Naive B cell (primary cell): ENCODE measurements around the gene LONP2. TPM values are rescaled to one million over a fixed set of nuclear protein-coding genes. Genes with fewer than 3 reads are reported as not detected.
A peak's percentile ranks its signal among the peaks of the same experiment; 100 is the strongest.

Source experiments
- ATAC-seq, 2 donors: fragments of 150-1000 bp; cut with Tn5 transposase; 2 replicates each; pipeline ENCODE4 v1.10.0; 2021; ENCODE audit warnings: low read depth in 2 of 2, mild to moderate bottlenecking in 2 of 2, moderate library complexity in 2 of 2
- DNase-seq: peaks from one replicate; pipeline ENCODE4 v3.0.0; 2022
- H3K27ac Mint-ChIP-seq, 6 donors: one replicate each; pipeline ENCODE4 v1.8.0; 2020 to 2022; ENCODE audit warnings: mild to moderate bottlenecking in 6 of 6, mixed read lengths in 6 of 6, moderate library complexity in 5 of 6, inconsistent platforms in 2 of 6
- H3K27me3 Mint-ChIP-seq, 3 donors: one replicate each; pipeline ENCODE4 v1.8.0; 2021 to 2022; ENCODE audit warnings: mixed read lengths in 3 of 3, mild to moderate bottlenecking in 1 of 3
- H3K36me3 Mint-ChIP-seq, 2 donors: one replicate each; pipeline ENCODE4 v1.8.0; 2020 to 2022; ENCODE audit warnings: mixed read lengths in 2 of 2, inconsistent platforms in 1 of 2, mild to moderate bottlenecking in 1 of 2
- H3K4me1 Mint-ChIP-seq, 3 donors: one replicate each; pipeline ENCODE4 v1.8.0; 2020 to 2022; ENCODE audit warnings: mixed read lengths in 3 of 3, inconsistent platforms in 1 of 3, mild to moderate bottlenecking in 1 of 3, moderate library complexity in 1 of 3
- H3K4me3 Mint-ChIP-seq, 8 donors: one replicate each; pipeline ENCODE4 v1.8.0; 2020 to 2022; ENCODE audit warnings: mild to moderate bottlenecking in 8 of 8, mixed read lengths in 8 of 8, moderate library complexity in 8 of 8, inconsistent platforms in 2 of 8
- H3K9me3 Mint-ChIP-seq, 7 donors: one replicate each; pipeline ENCODE4 v1.8.0; 2020 to 2022; ENCODE audit warnings: mixed read lengths in 7 of 7, mild to moderate bottlenecking in 5 of 7, inconsistent platforms in 2 of 7, moderate library complexity in 1 of 7
- polyA plus RNA-seq, 6 donors: library from polyadenylated mRNA; unstranded; fragments of 300-500 nt; fragmentation: Illumina TruSeq; gene quantifications; one replicate each; pipeline ENCODE4 v1.2.3, GENCODE V29; 2021; ENCODE audit warnings: low read depth in 6 of 6

Gene LONP2
- polyA plus RNA-seq, 6 donors from 2014 or later, result 32.1 to 38.9 (median 34.8) TPM

DNA sequence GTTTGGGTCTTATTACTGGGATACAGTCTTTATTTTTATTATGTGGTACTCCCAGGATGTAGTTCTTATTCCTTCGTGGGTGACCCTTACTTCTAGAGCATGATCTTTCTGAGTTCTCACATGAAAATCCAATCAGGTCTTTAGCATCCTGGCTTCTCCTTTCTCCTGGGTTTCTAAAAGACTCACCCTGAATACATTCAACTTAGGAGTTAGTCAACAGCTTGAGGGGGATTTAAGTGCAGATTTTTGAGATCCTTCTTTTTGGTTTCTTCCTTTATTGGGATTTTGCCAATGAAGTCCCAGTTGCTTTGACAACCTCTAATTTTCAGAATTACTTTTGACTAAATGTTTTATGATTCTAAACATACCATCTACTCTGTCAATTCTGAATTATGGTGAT lies 72.9 kb downstream of the LONP2 start:
- H3K4me3 Mint-ChIP-seq, result no peak overlapping the region

DNA sequence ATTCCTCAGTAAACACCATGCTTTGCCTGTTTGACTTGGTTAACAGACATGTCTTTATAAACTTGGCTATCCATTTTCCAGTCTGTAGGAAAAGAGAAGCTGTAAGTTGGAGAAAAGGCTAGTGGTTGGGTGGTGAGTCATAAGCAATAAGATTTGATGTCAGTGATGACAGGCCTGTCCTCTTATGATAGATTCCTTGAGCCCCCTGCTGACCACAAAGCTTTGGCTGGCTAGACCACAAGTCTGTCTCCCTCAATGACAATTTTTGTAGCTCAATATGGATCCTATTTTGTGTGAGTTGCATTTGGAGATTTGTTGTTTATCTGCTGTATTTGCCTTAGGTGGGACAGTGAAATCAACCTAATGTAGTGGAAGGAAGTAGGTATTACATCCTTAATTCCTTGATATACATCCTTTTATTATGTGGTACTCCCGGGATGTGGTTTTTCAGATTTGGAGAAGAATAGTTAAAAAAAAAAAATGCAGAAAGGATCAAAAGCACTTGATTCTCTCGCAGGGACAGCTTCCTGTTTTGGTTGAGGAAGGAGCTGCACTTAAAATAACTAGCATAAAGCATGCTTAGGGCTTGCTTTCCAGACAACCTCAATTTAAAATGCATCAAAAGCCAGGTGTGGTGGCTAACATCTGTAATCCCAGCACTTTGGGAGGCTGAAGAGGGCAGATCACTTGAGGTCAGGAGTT lies 73.7 kb downstream of the LONP2 start:
- peaks cover 27 to 30% of the 10 kb centered on the region in 2 donors for H3K36me3 Mint-ChIP-seq
- no peak for ATAC-seq
- H3K4me3 Mint-ChIP-seq, result peak overlapping the region in 6 of 8 donors; percentile 44 to 89 (median 73)
- H3K9me3 Mint-ChIP-seq, result peaks cover 0 to 14% (median 13%) of the 10 kb centered on the region in 7 donors
- H3K27me3 Mint-ChIP-seq, result no peaks in the 10 kb centered on the region
- H3K27ac Mint-ChIP-seq, result peak overlapping the region in 5 of 6 donors; percentile 13 to 56 (median 41)
- peaks cover 16 to 20% (median 19%) of the 10 kb centered on the region in 3 donors for H3K4me1 Mint-ChIP-seq
- DNase-seq, result no peak

More for the DNA sequence above, 72.9 kb downstream of the LONP2 start:
- Mint-ChIP-seq H3K27me3 (no peaks in the 10 kb centered on the region), H3K4me1 (peaks cover 16 to 20% (median 19%) of the 10 kb centered on the region in 3 donors), H3K9me3 (peaks cover 5 to 22% (median 18%) of the 10 kb centered on the region in 7 donors), H3K36me3 (peaks cover 34 to 37% of the 10 kb centered on the region in 2 donors), H3K27ac (peak overlapping the region in 1 of 6 donors; percentile 52)
- DNase-seq (no peak), ATAC-seq (no peak)

- H3K27ac Mint-ChIP-seq, result peak overlapping the region in 5 of 6 donors; percentile 44 to 69 (median 59)
- peaks cover 0 to 6% (median 4%) of the 10 kb centered on the region in 7 donors for H3K9me3 Mint-ChIP-seq
- peaks cover 18 to 21% of the 10 kb centered on the region in 2 donors for H3K36me3 Mint-ChIP-seq
- no peaks in the 10 kb centered on the region for H3K27me3 Mint-ChIP-seq
- peak; percentile 5 for DNase-seq
- peak; percentile 28 to 44 for ATAC-seq
- H3K4me3 Mint-ChIP-seq, result peak overlapping the region in 7 of 8 donors; percentile 39 to 89 (median 75)
- peaks cover 16 to 20% (median 19%) of the 10 kb centered on the region in 3 donors for H3K4me1 Mint-ChIP-seq
Observed at GRCh38 chr16:48318630-48319029, 74.5 kb downstream of the LONP2 start.

- peaks cover 4 to 8% of the 10 kb centered on the region in 2 donors for H3K36me3 Mint-ChIP-seq
- H3K9me3 Mint-ChIP-seq, result no peaks in the 10 kb centered on the region
- H3K4me1 Mint-ChIP-seq, result peaks cover 15 to 19% (median 17%) of the 10 kb centered on the region in 3 donors
- no peak for DNase-seq
- no peak for ATAC-seq
- H3K4me3 Mint-ChIP-seq, result no peak overlapping the region
- no peak overlapping the region for H3K27ac Mint-ChIP-seq
- no peaks in the 10 kb centered on the region for H3K27me3 Mint-ChIP-seq
Observed at GRCh38 chr16:48321317-48322036, 77.4 kb downstream of the LONP2 start.

DNA sequence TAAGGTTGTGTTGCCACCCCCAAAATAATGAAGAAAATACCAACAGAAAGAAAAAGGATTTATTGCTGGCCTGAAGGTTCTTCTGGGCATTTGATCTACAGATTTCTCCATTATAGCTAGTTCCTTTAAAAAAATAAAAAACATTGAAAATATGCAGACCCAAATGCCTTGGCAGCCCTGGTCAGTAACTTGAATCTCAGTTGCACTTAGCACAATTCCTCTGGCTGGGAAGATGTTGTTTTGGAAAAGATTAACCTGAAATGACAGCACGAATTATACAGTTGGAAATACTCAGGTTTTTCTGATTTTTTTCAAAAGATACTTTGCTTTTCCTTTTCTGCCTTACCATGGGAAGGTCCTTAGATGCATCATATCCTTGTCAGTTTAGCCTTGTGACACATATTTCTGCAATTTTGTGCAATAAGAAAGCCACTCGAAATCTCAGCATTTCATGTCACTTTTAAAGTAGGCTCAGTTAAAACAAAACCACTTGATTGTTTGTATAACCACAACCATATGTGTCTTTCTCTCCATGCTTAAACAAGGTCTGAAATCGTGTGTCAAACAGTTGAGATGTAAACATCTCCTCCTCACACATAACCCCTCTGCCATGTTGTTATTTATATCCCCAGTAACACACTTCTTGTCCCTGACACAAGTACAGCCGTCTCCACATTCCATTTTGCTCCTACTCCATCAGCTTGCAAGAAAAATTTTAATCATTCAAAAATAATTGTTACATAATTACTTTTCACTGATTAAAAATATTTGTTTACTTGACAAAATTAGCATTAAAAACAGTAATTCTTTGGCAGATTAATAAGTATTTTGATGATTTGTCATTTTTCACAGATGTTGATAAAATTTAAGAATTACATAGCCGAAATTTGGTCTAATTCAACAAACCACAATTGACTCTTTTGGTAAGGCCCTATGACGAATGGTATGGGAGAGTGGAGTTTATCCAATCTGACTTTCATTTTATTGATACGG lies 80.0 kb downstream of the LONP2 start:
- DNase-seq (no peak), ATAC-seq (no peak)
- peaks cover 0 to 8% of the 10 kb centered on the region in 2 donors for H3K36me3 Mint-ChIP-seq
- no peak overlapping the region for H3K27ac Mint-ChIP-seq
- no peak overlapping the region for H3K4me3 Mint-ChIP-seq
- no peaks in the 10 kb centered on the region for H3K27me3 Mint-ChIP-seq
- peaks cover 0 to 4% (median 3%) of the 10 kb centered on the region in 3 donors for H3K4me1 Mint-ChIP-seq
- H3K9me3 Mint-ChIP-seq, result no peaks in the 10 kb centered on the region

- no peaks in the 10 kb centered on the region for H3K27me3 Mint-ChIP-seq
- no peaks in the 10 kb centered on the region for H3K9me3 Mint-ChIP-seq
- peaks cover 0 to 4% (median 2%) of the 10 kb centered on the region in 3 donors for H3K4me1 Mint-ChIP-seq
- DNase-seq, result no peak
- H3K36me3 Mint-ChIP-seq, result peaks cover 0 to 8% of the 10 kb centered on the region in 2 donors
- ATAC-seq, result no peak
- no peak overlapping the region for H3K4me3 Mint-ChIP-seq
- peak overlapping the region in 2 of 6 donors; percentile 42 to 71 for H3K27ac Mint-ChIP-seq
Observed at GRCh38 chr16:48326915-48327314, 82.8 kb downstream of the LONP2 start.

DNA sequence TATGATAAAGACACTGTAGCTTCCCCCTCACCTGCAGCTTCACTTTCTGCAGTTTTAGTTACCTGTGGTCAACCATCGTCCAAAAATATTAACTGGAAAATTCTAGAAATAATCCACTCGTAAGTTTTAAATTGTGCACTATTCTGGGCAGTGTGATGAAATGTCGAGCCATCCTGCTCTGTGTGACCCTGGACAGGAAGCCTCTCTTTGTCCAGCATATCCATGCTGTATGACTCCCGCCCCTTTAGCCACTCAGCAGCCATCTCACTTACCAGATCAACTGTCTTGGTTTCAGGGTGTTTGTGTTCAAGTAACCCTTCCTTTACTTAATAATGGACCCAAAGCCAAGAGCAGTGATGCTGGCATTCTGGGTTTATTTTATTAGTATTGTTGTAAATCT lies 85.0 kb downstream of the LONP2 start:
- Mint-ChIP-seq H3K4me3 (no peak overlapping the region), H3K27ac (peak overlapping the region in 1 of 6 donors; percentile 43), H3K27me3 (no peaks in the 10 kb centered on the region), H3K4me1 (peaks cover 0 to 4% (median 2%) of the 10 kb centered on the region in 3 donors), H3K36me3 (peaks cover 0 to 8% of the 10 kb centered on the region in 2 donors), H3K9me3 (no peaks in the 10 kb centered on the region)
- no peak for ATAC-seq
- no peak for DNase-seq

- no peak for DNase-seq
- no peak for ATAC-seq
- Mint-ChIP-seq H3K27ac (peak overlapping the region in 1 of 6 donors; percentile 59), H3K9me3 (no peaks in the 10 kb centered on the region), H3K4me3 (no peak overlapping the region), H3K36me3 (peaks cover 0 to 3% of the 10 kb centered on the region in 2 donors), H3K4me1 (peaks cover 0 to 2% (median 1%) of the 10 kb centered on the region in 3 donors), H3K27me3 (no peaks in the 10 kb centered on the region)
Observed at GRCh38 chr16:48330189-48330840, 86.2 kb downstream of the LONP2 start.

DNA sequence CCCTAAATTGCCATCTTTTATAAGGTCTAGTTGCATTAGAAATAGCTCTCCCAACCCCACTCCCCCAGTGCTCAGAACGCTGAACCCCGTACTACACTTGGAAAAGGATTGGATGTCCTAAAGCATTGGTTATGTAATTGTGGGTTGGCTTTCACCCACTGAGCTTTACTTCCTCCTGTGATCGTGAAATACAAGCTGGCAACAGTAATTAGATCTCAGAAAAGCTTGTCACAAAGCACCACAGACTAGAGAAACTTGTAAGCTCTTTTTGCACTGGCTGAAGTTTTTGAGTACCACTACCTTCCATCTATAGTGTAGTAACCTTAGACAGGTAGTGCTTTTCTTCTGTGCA lies 86.7 kb downstream of the LONP2 start:
- Mint-ChIP-seq H3K27me3 (no peaks in the 10 kb centered on the region), H3K27ac (peak overlapping the region in 1 of 6 donors; percentile 59), H3K4me3 (no peak overlapping the region), H3K36me3 (no peaks in the 10 kb centered on the region), H3K4me1 (peaks cover 0 to 2% (median 0%) of the 10 kb centered on the region in 3 donors), H3K9me3 (no peaks in the 10 kb centered on the region)
- ATAC-seq (no peak), DNase-seq (no peak)

GRCh38 chr16:48332978-48333377 lies 88.9 kb downstream of the LONP2 start:
- no peaks in the 10 kb centered on the region for H3K9me3 Mint-ChIP-seq
- peaks cover 0 to 2% (median 0%) of the 10 kb centered on the region in 3 donors for H3K4me1 Mint-ChIP-seq
- peaks cover 0 to under 1% of the 10 kb centered on the region in 2 donors for H3K36me3 Mint-ChIP-seq
- DNase-seq (no peak), ATAC-seq (no peak)
- no peak overlapping the region for H3K4me3 Mint-ChIP-seq
- no peaks in the 10 kb centered on the region for H3K27me3 Mint-ChIP-seq
- H3K27ac Mint-ChIP-seq, result peak overlapping the region in 2 of 6 donors; percentile 2 to 64

GRCh38 chr16:48334325-48334724 lies 90.2 kb downstream of the LONP2 start:
- no peaks in the 10 kb centered on the region for H3K9me3 Mint-ChIP-seq
- H3K4me3 Mint-ChIP-seq, result no peak overlapping the region
- peaks cover 0 to 10% of the 10 kb centered on the region in 2 donors for H3K36me3 Mint-ChIP-seq
- ATAC-seq (no peak), DNase-seq (no peak)
- peaks cover 0 to 4% (median 0%) of the 10 kb centered on the region in 3 donors for H3K4me1 Mint-ChIP-seq
- no peaks in the 10 kb centered on the region for H3K27me3 Mint-ChIP-seq
- H3K27ac Mint-ChIP-seq, result peak overlapping the region in 1 of 6 donors; percentile 69

DNA sequence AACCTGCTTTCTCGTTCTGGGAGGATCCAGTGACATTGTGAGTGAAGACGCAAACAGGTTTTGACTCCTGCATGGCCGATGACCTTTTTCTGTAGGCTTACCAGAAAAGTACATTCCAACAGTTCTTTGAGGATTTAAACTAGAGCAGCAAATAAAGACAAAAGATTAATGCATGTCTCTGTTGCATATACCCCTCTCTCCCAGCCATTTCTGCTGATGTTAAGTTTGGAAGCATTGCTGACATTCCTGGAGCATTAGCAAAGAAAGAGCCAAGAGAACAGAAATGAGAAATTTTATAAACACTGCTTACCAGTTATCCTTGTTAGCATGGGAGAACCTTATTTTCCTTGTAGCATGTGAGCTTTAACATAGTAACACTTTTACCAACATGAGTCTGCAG lies 91.9 kb downstream of the LONP2 start:
- Mint-ChIP-seq H3K27me3 (no peaks in the 10 kb centered on the region), H3K4me1 (peaks cover 0 to 4% (median 0%) of the 10 kb centered on the region in 3 donors), H3K36me3 (peaks cover 10 to 18% of the 10 kb centered on the region in 2 donors), H3K27ac (peak overlapping the region in 1 of 6 donors; percentile 22), H3K4me3 (no peak overlapping the region), H3K9me3 (no peaks in the 10 kb centered on the region)
- DNase-seq, result no peak
- no peak for ATAC-seq
